NCI-H2029 treated with DMSO at 0.1 percent for 48 hours (cell line): Measurements from ENCODE around the gene PANX3.

Experiments used
- DNase-seq: peaks from one replicate; lab custom pipeline; 2025; lab: John Stamatoyannopoulos, UW

Gene PANX3

DNA sequence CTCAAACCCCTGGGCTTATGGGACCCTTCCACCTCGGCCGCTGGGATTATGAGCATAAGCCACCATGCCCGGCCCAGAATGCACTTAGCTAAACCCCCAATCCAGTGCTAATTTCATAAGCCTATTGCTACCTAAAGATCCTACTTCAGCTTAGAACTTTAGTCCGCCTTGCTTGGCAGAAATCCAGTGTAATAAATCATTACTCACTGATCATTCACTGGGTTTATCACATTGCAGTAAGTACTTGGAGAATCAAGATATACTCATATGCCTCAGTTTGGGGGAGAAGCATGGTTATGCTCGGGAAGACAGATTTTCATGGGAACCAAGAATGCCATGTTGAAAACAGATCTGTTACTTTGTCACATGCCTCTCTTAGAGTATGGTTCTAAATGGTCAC lies 7.6 kb downstream of the PANX3 start:
- DNase-seq = no peak

DNA sequence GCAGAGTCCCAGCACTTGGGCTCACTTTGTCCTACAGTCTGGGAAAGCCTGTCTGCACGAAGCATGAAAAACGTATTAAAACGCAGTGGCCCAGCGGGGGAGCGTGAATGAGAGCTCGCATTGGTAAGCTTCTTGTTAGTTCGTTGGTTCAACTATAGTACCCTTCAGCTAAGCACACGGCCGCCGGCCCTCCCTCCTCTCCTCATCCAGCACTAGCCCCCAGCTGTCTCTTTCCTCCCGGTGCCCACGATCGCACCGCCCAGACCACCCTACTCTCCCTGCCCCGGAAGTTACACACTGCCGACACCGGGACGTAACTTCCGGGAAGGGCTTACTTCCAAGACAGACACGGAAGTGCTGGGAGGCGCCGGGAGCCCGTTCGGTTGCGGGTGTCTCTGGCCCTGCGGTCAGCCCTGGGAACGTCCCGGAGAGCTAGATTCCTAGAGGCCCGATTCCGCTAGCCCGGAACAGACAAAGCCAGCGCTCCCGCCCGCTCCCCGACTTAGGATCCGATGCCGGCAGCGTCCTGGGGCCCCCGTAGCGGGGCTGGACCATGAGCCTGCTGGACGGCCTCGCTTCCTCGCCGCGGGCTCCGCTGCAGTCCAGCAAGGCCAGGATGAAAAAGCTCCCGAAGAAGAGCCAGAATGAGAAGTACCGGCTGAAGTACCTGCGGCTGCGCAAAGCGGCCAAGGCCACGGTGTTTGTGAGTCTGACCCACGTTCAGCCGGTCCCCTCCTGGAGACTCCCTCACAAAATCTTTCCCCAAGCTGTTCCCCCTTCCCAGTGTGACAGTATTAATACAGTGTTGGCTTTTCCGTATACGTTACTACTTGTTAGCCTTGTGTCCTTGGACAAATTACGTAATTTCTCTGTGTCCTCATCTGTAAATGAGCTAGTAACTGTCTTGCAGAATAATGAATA lies 11.6 kb downstream of the PANX3 start, which contains the start of gene TBRG1:
Gene TBRG1 (plus strand): TSS at position 334 of the 921 bp plus-strand sequence. CDS start 220 bp downstream, at position 554.
- DNase-seq = peak; percentile 29

DNA sequence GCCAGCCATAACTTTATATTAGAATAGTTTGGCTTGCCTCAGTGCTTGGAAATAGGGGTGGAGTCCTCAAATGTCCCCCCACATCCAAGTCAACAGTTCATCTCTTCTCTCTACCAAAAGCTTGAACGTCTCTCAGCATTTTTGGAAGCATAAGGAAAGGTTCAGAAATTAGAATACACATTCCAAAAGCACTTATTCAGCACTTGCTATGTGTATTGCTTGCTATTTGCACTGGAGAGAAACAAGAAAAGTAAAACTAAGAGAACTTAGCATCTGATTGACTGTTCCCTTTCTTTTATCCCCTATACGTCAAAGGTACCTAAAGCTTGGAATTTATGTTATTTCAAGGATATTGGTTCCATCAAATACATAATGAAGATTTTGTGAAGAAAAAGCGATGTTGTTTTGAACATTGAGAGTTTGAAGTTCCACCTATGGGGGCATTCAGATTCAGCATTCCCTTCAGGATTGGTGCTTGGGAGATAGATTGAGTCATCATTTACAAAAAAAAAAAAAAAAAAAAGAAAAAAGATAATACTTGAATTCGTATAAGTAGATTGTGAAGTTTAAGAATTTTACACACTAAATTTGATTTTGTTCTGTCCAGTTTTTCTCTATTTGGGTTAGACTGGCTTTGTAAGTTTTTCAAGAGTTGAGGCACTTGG lies 12.8 kb downstream of the PANX3 start:
- DNase-seq = no peak

DNA sequence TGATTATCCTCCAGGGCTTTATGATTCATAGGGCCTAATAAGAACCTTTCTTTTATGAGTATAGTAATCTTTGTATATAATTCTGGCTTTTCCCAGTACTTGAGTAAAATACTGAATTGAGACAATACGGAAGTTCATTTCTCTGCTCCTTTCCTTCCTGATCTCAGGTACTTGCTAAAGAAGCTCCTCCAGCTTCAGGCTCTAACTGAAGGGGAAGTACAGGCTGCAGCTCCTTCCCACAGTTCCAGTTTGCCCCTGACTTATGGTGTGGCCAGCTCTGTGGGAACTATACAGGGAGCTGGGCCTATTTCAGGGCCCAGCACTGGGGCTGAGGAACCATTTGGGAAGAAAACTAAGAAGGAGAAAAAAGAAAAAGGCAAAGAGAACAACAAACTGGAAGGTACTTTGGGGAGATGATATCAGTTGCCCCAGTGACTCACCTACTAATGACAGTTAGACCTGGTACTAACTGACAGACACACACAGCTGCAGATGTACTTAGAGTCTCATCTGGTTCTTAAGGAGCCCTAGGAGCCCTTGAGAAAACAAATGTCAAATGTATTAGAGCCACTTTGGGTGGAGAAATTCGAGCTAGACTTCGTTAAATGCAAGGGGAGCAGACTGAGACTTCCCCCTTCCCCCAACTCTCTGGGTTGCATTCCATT lies 14.4 kb downstream of the PANX3 start:
- DNase-seq = no peak

DNA sequence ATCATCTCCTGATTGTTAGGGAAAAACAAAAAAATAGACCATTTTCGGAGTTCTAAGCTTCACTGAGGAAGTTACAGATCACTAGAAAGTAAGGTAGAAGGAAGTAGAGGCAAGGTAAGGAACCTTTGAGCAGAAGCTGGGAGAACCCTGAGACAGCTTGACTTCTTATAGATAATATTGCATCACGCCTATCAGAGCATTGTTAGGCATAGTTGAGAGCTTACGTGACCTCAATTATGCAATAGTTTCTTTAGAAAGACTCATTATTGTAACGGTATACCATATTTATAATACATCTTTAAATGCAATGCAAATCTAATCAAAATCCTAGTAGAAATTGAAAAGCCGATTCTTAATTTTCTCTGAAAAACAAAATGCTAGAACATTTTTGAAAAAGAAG lies 16.3 kb downstream of the PANX3 start:
- no peak for DNase-seq

DNA sequence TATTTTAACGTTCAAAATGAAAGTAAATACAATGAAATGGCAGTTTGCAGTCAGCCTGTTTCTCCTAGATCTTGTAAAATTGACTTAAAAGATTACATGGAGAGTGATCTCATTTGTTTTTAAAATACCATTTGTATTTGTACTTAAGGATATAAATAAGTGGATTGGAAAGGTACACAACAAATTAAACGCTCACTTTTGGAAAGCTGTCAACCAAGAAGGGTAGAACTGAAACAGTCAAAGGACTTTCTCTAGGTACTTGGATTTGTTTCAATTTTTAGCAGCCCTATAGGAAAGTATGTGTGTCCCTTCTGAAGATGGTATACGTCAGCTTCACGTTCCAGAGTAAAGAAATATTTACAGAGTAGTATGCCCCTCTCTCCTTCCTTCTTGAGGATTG lies 18.7 kb downstream of the PANX3 start:
- DNase-seq = no peak

DNA sequence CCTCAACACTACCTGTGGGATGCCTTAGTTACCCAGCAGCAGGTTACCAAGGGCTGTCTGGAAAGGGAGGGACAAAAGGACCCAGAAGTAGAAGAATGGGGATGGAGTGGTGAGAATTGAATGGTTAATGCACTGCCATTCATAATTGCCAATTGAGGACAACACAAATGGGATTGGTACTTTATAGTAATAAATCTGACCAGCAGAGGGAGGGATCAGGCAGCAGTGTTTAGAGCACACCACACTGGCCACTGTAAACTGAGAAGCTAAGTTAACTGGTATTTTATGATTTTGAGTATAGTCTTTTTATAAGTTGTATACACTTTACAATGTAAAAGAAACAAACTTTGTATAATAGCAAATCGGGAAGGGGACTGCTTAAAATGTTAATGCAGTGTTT lies 22.1 kb downstream of the PANX3 start:
- no peak for DNase-seq

DNA sequence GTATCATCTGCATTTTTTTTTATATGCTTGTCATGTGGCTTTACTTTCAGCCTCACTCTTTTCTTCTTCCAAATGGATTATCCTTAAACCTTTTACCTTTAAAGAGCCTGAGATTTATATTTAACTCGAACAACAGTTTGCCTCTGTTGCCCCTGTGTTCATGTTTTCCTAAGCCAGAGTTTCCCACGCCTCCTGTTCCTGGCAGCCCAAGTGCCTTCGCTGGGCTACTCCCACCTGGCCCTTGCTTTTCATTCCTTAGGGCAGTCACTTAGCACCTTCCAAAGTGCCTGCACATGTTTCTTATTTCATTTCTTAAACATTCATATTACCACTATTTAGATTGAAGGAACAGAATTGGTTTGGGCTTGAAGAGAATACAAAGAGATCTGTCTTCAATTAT lies 24.7 kb downstream of the PANX3 start:
- DNase-seq = no peak

DNA sequence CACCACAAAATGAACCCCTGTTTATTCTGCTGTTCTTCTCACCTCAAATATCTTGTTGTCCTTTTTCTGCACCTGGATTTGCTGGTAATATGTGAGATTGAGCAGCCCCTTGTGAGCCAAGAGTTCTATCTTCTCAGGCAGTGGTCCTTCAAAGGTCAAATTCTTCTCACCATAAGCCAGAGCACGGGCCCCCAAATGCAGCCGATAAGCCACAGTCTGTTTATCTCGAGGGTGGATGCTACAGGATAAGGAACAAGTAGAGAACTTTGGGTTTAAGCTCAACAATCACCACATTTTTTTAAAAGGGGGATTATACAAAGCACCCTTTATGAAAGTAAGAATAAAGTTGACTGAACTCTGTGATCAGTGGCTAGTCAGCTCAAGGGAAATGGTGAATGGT lies 27.3 kb downstream of the PANX3 start:
- no peak for DNase-seq

DNA sequence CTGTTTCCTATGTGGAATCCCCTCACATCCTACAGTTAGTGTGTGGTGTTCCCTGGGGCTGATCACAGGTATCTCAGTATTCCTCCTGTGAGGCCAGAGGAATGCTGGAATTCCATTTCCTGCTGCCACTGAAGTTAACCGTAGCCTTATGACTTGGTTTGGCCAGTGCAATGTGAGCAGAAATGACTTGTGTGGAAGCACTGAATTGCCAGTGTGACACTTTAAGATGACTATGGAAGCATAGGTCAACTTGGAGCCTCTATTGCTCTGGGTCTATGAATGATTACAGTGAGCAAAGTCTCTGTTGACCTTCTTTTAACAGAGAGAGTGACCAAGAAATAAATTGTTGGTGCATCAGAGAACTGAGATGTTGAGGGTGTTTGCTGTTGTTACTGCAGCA lies 28.0 kb downstream of the PANX3 start:
- no peak for DNase-seq

DNA sequence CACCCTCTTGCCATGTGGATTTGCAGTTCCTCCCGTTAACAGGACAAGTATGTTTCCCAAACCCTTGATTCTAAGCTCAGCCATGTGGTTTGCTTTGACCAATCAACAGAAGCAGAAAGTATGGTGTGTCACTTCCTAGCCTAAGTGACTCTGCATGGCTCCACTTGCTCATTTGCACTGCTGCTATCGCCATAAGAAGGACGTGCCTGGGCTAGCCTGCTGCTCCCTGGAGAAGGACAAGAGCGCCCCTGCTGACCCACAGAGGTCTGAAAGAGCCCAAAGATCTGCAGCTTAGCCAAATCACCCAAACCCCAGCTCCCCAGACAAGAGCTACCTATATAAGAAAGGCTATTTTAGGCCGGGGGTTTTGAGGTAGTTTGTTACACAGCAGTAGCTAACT lies 29.4 kb downstream of the PANX3 start:
- no peak for DNase-seq

DNA sequence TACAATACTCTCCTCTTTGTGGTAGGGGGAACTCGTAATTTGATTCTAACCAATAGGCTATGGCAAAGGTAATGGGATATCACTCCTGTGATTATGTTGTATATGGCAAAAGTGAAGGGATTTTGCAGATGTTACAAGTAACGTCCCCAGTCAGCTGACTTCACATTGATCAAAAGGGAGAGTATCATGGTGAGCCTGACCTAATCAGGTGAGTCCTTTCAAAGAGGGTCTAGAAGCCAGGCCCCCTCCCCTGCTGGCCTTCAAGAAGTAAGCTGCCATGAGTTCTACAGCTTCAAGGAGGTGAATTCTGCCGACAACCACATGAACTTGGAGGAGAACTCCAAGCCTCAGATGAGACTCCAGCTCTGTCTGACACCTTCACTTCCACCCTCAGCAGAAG lies 31.4 kb downstream of the PANX3 start:
- no peak for DNase-seq

DNA sequence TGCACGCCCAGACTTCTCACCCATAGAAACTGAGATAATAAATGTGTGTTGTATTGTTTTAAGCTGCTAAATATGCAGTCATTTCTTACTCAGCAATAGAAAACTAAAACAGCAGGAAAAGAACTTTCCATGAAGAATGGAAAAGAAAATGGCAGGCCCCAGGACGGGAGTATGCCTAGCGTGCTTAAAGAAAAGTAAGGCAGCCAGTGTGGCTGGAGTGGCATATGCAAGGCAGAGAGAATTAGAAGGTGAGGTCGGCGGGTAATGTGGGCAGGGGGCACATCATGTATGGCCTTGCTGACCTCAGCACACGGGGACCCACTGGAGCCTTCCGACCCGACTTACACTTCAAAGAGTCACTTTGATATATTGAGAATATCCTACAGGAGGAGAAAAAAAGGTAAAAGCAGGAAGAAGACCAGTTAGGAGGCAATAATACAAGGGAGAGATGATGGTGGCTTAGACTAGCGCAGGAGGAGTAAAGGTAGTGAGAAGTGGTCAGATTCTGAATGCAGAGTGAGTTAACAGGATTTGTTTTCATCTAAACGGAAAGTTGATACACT lies 31.9 kb downstream of the PANX3 start:
- DNase-seq = no peak

DNA sequence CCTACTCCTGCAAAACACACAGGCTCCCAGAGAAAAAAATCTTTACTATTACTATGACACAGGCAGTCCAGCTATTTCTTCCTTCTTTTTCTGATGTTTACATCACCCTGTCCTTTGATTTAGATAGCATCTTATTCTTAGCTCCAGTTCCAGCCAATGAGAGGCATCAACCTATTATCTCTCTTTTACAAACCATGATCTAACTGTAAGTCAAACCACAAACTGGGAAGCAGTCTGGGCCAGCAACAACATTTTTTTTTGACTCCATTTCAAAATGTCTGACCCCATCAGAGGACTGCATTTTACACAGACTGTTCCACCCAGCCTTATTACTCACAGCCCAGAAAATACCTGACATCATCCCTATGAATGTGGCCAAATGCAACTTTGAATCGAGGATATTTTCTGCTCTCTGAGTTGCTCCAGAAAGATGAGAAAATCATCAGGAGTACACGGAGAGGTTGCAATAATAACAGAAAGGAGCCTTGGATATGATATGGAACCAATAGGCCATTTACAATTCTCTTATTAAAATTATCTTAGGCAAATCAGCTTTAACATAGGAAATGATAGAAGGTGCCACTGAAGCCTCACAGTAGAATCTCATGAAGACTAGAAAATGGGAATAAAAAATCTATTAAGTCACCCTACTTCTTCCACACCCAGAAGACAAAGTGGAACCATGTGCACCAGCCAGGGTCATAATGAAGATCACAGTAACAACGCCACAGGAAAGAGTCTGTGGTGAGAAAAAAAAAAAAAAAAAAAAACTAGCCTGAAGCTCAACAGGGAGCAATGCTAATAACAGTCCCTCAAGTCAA lies 32.6 kb downstream of the PANX3 start:
- DNase-seq = no peak

DNA sequence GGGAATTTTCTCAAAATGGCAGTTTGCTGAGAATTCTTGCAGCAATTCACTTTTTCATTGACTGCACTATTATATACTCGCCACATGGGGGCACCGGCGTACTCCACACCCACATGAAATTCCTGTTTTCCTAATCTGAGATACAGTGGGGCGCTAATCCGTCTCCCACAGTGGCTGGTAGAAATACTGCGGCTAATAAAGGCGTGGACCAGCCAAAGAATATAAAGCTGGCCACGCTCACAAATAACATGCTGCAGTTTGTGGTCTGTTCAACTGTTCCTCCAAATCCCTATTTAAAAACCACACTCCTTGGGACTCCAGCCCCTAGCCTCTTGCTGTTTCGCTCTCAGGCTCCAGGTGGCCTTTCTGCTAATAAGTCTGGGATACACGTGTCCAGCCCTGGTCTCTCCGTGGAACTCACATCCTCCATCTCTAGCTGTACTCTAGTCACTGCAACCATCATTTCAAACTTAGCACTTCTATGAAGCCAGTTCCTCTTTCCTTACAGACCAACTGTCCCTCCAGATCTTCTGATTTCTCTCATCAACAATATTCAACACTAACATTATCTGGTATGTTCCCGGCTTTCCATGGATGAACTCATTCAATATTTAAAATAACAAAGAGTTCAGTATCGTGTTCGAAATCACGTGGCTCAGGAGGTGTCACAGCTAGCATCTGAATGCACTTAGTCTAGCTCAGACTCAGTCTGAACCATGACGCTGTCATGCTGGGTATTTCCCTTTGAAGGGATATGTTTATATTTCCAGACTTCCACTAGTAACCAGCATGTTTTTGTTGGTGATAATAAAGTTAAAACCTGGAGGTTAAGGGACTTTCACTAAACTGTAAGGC lies 33.4 kb downstream of the PANX3 start:
- DNase-seq = peak; percentile 20

DNA sequence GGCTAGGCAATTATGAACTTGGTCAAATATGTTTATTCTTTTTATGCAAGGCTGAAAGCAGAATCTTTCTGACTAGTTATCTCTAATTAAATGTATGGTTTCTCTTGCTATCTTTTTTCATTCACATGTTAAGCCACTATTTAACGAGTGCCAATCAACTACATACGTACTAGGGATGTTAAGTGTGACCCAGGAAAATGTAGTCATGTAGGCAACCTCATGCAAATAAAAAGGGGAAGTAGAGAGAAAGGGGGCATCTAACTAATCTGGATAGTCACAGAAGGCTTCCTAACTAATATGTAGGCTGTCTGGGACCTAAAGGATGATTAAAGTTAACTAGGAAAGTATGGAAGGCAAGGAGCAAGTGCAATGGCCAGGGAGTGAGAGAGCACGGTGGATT lies 34.9 kb downstream of the PANX3 start:
- no peak for DNase-seq

DNA sequence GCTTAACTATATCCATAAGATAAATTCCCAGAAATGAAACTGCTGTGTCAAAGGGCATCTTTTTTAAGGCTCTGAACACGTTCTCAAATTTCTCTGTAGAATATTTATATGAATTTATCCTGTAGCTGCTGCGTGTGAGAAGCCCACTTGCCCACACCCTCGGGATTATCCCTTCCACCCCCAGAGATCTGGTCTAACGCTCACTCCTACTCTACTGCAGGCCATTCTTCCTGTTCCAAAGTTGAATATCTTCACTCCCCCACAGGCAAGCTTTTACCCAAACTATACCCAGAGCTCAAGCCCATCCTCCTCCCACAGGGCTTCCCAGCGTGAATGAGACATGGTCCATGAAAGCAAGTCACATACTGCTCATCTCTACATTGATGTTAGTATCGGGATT lies 37.4 kb downstream of the PANX3 start:
- no peak for DNase-seq

DNA sequence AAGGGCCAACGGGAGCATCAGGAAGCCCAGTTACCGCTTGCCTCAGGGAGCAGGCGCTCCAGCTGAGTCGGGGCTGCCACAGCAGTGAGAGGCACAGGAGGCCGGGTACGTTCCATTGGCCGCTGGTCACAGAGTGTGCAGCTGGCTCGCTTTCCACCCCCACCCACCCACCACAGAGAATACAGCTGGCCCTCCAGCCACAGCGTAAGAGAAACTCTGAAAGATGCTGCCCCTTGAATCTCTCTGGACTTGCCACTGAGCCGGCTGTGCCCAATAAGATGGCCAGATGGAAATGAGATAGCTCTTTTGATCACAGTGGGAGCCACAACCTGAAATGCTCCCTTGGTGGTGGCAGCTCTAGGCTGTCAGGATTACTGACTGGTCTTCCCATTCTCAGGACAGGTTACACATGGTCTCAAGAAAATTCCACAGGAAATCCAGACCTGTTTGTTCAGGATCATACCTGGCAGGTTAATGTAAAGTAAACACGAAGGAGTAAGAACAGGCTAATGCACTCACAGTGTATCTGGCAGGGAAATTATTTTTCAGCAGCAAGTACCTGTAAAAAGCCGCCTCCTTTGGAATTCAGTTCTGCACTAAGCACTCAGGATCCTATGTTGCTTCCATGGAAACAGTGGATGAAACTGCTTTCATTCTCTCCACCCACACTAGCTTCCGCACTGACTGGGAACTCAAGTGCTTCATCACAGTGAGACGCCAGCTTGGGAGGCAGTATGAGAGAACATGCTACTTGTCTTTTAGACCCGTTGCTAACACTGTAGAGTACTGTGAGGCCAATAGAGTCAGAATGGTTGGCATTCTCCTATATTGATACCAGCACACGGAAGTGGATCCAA lies 45.8 kb downstream of the PANX3 start:
- DNase-seq = no peak

DNA sequence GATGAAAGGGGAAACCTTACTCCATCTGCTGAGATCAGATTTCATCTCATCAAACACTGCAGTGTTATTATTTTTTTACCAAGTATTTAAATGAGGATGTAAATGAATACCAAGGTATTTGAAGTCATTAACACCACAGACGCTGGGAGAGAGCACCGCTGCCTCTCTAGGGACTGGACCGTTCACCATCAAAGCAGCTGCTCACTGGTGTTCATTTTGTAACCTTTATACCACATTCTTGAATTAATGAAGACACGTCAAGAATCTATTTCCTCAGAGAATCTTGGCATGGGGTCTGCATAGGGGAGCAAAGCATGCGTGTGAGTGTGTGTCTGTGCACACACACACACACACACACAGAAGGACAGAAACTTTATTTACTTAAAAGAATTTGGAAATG lies 46.7 kb downstream of the PANX3 start:
- DNase-seq = no peak

DNA sequence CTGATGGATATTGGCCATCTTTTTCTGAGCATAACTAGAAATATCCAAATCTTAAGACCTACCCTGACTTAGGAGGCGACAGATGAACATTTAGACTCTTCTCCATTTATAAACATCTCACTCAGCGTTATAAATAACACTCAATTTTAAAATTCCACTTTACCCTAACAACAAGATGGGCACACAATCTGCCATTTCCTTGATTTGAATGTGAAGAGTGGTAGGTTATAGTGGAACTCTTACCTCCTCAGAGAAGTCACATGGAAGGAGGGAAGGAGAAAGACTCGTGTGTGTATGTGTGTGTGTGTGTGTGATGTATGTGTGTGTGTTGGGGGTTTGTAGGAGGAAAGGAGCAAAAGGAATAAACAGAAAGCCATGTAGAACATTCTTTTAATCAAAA lies 47.3 kb downstream of the PANX3 start:
- DNase-seq = no peak
